Left ventricle myocardium inferior (tissue), 1 donor: Measurements from ENCODE around the gene ULK4. TPM values are rescaled to one million over a fixed set of nuclear protein-coding genes. Genes with fewer than 3 reads are reported as not detected.

Experiments
- DNase-seq: peaks from one replicate; pipeline ENCODE4 v3.0.0-alpha.2; 2020
- H3K27ac ChIP-seq: fragments of 200-600 bp; replicated peaks from 2 replicates; pipeline ENCODE4 v1.8.0; 2021
- H3K27me3 ChIP-seq: fragments of 200-600 bp; 2 replicates; pipeline ENCODE4 v1.8.0; 2021; ENCODE audit warnings: low read depth
- H3K36me3 ChIP-seq: fragments of 200-600 bp; 2 replicates; pipeline ENCODE4 v1.8.0; 2021
- H3K4me1 ChIP-seq: fragments of 200-600 bp; 2 replicates; pipeline ENCODE4 v1.8.0; 2021
- H3K4me3 ChIP-seq: fragments of 200-600 bp; 2 replicates; pipeline ENCODE4 v1.8.0; 2021; ENCODE audit warnings: mild to moderate bottlenecking, moderate library complexity
- H3K9me3 ChIP-seq: fragments of 200-600 bp; replicated peaks from 2 replicates; pipeline ENCODE4 v1.8.0; 2021
- intact Hi-C: fragments of 100-400 bp; cut with micrococcal nuclease; formaldehyde crosslinking; loops from one replicate; pipeline ENCODE4 v1.11.0; 2022
- total RNA-seq: library from RNA; stranded (reverse); fragmentation: NEBNext Ultra II Directional; extraction: Animal tissue kit (Norgen Biotek cat#: 25700); gene quantifications from one replicate; pipeline ENCODE4 v1.2.1, GENCODE V29; 2021
- TF ChIP-seq, protein P1 (sequence below): fragments of 200-600 bp; IDR thresholded peaks from 2 replicates; pipeline ENCODE4 v1.8.0; 2021; ENCODE audit warnings: antibody characterized with exemption, mild to moderate bottlenecking, borderline replicate concordance
- donor health status: DM: no; HTN: yes; CAD: no; lungs with severe emphysema.

ULK4 gene
- total RNA-seq, 1 donor from 2014 or later = 1.8 TPM

DNA sequence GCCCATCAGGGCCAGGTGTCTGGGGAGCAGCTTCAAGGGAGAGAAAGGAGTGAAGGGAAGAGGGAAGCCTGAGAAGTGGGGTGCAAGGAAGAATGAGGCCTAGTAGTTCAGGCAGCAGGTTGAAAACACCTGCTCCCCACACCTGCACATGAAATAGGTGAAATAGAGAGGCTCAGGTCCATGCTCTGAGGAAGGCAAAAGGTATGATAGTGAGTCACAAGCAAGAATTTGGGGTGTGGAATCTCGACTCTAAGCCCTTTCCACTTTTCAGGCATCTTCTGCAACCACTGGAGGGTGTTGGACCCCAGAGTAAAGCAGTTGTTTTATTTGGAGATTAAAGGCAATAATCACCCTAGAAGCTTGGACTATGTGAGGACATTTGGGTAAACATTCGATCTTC, 605.1 kb downstream of the ULK4 start:
- H3K27ac ChIP-seq = no peak overlapping the region
- no peaks in the 10 kb centered on the region for H3K36me3 ChIP-seq
- TF ChIP-seq, protein P1, sequence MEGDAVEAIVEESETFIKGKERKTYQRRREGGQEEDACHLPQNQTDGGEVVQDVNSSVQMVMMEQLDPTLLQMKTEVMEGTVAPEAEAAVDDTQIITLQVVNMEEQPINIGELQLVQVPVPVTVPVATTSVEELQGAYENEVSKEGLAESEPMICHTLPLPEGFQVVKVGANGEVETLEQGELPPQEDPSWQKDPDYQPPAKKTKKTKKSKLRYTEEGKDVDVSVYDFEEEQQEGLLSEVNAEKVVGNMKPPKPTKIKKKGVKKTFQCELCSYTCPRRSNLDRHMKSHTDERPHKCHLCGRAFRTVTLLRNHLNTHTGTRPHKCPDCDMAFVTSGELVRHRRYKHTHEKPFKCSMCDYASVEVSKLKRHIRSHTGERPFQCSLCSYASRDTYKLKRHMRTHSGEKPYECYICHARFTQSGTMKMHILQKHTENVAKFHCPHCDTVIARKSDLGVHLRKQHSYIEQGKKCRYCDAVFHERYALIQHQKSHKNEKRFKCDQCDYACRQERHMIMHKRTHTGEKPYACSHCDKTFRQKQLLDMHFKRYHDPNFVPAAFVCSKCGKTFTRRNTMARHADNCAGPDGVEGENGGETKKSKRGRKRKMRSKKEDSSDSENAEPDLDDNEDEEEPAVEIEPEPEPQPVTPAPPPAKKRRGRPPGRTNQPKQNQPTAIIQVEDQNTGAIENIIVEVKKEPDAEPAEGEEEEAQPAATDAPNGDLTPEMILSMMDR = no peak
- no peak for DNase-seq
- intact Hi-C loops = no loop called here
- H3K9me3 ChIP-seq = no peaks in the 10 kb centered on the region
- no peak overlapping the region for H3K4me3 ChIP-seq
- H3K4me1 ChIP-seq = peaks cover 6% of the 10 kb centered on the region
- H3K27me3 ChIP-seq = no peaks in the 10 kb centered on the region

DNA sequence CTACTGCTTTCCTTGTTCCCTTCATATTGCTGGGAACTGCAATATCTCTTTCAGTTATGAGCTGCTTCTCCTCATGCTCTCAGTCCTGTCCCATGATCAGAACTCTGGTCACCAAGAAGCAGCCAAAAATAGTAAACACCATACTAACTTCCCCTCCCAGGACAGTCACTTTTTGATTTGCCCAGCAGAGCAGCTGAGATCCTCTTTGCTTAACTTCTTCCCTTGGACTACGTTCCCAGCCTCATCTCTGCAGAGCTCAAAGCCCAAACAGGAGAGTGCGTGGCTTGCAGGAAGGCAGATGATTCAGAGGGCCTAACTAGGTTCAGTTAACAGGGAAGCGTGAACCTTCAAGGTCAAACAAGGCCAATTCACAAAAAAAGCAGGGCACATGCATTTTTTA, 609.4 kb downstream of the ULK4 start:
- no peaks in the 10 kb centered on the region for H3K36me3 ChIP-seq
- intact Hi-C loops = no loop called here
- H3K27me3 ChIP-seq = no peaks in the 10 kb centered on the region
- no peak overlapping the region for H3K27ac ChIP-seq
- TF ChIP-seq, protein P1 = no peak
- peaks cover 6% of the 10 kb centered on the region for H3K4me1 ChIP-seq
- DNase-seq = no peak
- no peak overlapping the region for H3K4me3 ChIP-seq
- no peaks in the 10 kb centered on the region for H3K9me3 ChIP-seq

DNA sequence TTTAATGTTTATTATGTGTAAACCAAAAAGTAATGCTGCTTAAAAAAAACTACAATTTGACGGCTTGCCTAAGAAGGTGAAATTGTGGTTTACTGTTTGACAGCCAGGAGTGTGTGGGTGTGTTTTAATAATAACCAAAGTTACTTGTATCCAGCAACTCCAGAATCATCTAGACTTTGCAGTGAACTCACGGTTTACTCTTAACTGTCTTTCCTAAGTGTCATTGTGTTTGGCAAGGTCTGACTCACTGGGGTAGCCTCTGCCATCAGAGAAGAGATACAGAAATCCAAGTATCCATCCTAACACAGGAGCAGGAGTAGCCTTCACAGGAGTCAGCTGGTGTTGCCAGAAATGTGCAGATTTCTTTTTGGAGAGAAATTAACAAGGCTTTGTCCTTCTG, 611.5 kb downstream of the ULK4 start:
- DNase-seq = no peak
- Histone ChIP-seq H3K9me3 (peaks cover 2% of the 10 kb centered on the region), H3K4me1 (peaks cover 6% of the 10 kb centered on the region), H3K4me3 (no peak overlapping the region), H3K27me3 (no peaks in the 10 kb centered on the region), H3K27ac (no peak overlapping the region), H3K36me3 (no peaks in the 10 kb centered on the region)
- intact Hi-C loops = no loop called here
- TF ChIP-seq, protein P1 = no peak

DNA sequence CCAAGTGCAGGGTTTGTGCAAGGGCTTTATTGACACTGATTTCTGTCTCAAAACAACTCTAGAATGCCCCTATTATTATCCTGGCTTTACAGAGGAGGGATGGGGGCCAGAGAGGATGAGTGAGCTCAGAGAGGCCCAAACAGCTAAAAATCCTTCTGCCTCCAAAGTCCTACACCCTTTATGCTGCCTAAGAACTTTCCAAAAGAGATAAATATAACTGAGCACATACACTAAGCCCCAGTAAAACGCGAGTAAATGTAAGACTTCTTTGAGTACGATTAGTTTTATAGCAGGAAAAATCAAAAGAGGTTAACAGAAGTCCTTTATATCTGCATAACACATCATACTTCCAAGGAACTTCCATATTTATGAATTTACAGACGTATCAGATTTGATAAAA, 613.5 kb downstream of the ULK4 start:
- Histone ChIP-seq H3K36me3 (no peaks in the 10 kb centered on the region), H3K4me1 (peaks cover 6% of the 10 kb centered on the region), H3K4me3 (no peak overlapping the region), H3K9me3 (peaks cover 20% of the 10 kb centered on the region), H3K27ac (no peak overlapping the region), H3K27me3 (no peaks in the 10 kb centered on the region)
- intact Hi-C loops = no loop called here
- TF ChIP-seq, protein P1 = no peak
- DNase-seq = no peak

- TF ChIP-seq, protein P1 = no peak
- DNase-seq = no peak
- intact Hi-C loops = no loop called here
- Histone ChIP-seq H3K36me3 (no peaks in the 10 kb centered on the region), H3K4me3 (no peak overlapping the region), H3K9me3 (peaks cover 21% of the 10 kb centered on the region), H3K4me1 (no peaks in the 10 kb centered on the region), H3K27me3 (no peaks in the 10 kb centered on the region), H3K27ac (no peak overlapping the region)
Measured at GRCh38 chr3:41346698-41347270, 615.1 kb downstream of the ULK4 start.
